Fibroblast of mammary gland (primary cell): ENCODE results near the gene DZIP1.
A peak's percentile ranks its signal among the peaks of the same experiment; 100 is the strongest.

ENCODE experiments used
- DNase-seq: peaks from one replicate; pipeline ENCODE4 v3.0.0-alpha.2; 2010; ENCODE audit warnings: low read depth
- H3K4me3 ChIP-seq: 2 replicates; pipeline ENCODE4 v1.5.1; 2011; ENCODE audit warnings: low read depth, mild to moderate bottlenecking, low read length, moderate library complexity; ENCODE audit not compliant: control insufficient read depth
- CTCF ChIP-seq: conservative IDR thresholded peaks from 2 replicates; pipeline ENCODE4 v1.5.1; 2011; ENCODE audit warnings: low read depth, low read length, inconsistent platforms; ENCODE audit not compliant: control insufficient read depth, insufficient read depth

The DZIP1 gene

GRCh38 chr13:95603887-95604555 is 40.5 kb downstream of the DZIP1 start:
- peak; percentile 59 for DNase-seq
- H3K4me3 ChIP-seq = no peak overlapping the region
- no peak for TF ChIP-seq CTCF

- TF ChIP-seq CTCF = no peak
- DNase-seq = no peak
- no peak overlapping the region for H3K4me3 ChIP-seq
Measured at GRCh38 chr13:95601906-95602305, 42.6 kb downstream of the DZIP1 start.

- no peak for DNase-seq
- no peak overlapping the region for H3K4me3 ChIP-seq
- TF ChIP-seq CTCF = no peak
Measured at GRCh38 chr13:95601216-95601615, 43.3 kb downstream of the DZIP1 start.

- no peak overlapping the region for H3K4me3 ChIP-seq
- no peak for DNase-seq
- TF ChIP-seq CTCF = no peak
Measured at GRCh38 chr13:95596701-95597100, 47.8 kb downstream of the DZIP1 start.

GRCh38 chr13:95593462-95593861 is 51.0 kb downstream of the DZIP1 start:
- DNase-seq = no peak
- H3K4me3 ChIP-seq = no peak overlapping the region
- TF ChIP-seq CTCF = no peak

- peak; percentile 78 for DNase-seq
- TF ChIP-seq CTCF = no peak
- H3K4me3 ChIP-seq = no peak overlapping the region
Measured at GRCh38 chr13:95588721-95589120, 55.8 kb downstream of the DZIP1 start.

GRCh38 chr13:95588134-95588533 is 56.4 kb downstream of the DZIP1 start:
- DNase-seq = no peak
- no peak overlapping the region for H3K4me3 ChIP-seq
- TF ChIP-seq CTCF = no peak
